Jurkat, Clone E6-1 (cell line): ENCODE measurements around the gene UBE2E2.

ENCODE experiments used
- DNase-seq: peaks from one replicate; pipeline ENCODE4 v3.0.0-alpha.2; 2011; ENCODE audit warnings: low read depth, low spot score
- H3K4me3 ChIP-seq: 2 replicates; pipeline ENCODE4 v1.5.1; 2011; ENCODE audit warnings: mild to moderate bottlenecking, low read length, control low read depth, moderate library complexity

The UBE2E2 gene

DNA sequence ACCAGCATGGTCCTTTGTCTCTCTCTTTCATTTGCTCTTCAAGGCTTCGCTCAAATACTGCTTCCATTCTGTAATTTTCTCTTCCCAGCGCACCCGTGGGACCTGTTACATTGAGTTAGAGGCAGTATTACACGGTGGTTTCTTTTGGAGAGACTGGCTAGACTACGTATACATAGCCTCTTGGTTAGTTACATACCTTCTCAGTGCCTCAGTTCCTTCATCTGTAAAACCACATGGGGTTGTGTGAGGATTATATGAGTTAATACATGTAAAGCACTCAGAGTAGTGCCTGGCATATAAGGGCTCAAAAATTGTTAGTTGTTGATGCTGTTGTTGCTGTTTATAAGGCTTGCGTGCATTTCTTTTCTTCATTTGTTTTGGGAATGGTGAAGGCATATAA lies 33.8 kb downstream of the UBE2E2 start:
- DNase-seq = no peak
- H3K4me3 ChIP-seq = no peak overlapping the region

DNA sequence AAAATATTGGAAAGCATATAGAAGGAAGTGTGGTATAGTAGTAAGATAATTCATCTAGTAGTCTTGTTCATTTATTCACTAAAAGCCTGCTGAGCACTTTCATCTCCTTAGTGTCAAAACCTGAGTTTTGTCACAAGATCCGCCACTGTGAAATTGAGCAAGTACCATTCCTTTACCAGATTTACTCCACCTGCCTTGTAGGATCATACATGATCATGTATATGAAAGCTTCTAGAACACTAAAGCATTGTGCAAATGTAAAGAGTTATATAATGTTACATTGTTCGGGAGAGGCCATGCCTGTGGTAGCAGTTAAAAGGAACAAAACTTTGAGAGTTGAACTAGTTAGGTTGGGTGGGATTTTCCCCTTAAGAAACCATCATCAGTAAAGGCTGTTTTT lies 35.0 kb downstream of the UBE2E2 start:
- DNase-seq = no peak
- no peak overlapping the region for H3K4me3 ChIP-seq

DNA sequence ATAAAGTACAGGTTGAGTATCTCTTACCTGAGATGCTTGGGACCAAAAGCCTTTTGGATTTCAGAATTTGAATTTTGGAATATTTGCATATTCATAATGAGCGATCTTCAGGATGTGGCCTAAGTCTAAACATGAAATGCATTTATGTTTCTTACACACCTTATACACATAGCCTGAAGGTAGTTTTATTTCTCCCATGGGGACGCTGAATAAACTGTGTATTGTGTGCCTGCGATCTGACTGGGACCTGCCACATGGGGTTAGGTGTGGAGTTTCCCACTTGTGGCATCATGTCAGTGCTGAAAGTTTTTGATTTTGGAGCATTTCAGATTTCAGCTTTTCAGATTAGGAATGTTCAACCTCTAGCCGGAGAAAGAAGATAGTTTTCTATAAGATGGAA lies 35.5 kb downstream of the UBE2E2 start:
- no peak for DNase-seq
- H3K4me3 ChIP-seq = no peak overlapping the region

DNA sequence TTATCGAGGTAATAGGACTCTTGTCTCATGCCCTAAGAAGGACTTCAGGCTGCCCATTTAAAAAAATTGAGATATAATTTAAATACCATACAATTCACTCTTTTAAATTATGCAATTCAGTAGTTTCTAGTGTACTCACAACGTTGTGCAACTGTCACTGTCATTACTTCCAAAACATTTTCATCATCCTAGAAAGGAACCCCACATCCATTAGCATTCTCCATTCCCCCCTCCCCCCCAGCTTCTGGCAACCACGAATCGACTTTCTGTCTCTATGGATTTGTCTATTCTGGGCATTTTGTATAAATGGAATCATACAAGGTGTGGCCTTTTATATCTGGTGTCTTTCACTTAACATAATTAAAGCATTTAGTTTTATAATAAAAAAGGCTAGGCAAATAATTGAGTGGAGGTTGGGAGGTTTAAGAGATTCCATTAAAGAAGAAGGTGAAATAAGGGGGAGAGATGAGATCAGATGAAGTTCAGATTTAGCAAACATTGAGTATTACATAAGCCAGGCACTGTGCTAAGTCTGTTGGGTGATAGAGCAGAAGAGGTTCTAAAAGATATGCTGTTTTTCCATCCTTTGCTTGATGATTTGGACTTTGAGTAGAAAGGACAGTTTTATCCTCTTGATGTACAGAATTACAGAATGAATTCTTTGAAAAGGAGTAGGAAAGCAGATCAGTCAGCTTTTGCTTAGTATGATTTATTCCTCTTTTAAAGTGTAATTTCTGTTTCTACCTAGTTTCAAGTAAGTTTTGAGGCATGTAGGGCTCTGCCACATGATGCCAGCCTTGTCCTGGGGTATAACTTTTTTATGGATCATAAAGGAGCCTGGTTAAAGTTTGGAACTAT lies 36.3 kb downstream of the UBE2E2 start:
- no peak overlapping the region for H3K4me3 ChIP-seq
- no peak for DNase-seq

DNA sequence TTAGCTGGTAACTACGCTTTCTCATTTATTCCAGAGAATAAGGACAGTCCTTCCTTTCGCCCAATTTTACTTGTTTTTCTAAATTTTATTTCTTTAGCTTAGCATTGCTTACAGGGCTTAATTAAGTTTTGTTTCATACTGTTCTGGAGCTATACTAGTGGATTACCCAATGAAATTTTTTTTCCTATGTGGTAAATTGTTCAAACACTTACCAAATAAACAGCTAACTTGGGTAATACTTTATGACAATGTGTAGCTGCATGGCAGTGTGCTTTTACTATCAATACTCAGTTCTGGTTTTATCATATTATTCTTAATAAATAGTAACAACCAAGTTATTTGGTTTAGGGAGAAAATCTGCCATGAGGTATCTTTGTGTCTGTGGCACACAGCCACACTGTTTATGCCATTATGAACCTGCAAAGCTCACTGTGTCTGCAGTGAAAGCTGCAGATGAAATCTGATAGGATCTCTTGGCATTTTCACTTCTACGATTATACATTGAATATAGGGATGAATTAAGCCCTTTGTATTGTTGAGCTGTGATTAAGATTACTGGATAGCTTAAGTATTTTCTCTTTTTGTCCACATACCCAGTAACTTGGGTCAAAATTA lies 37.2 kb downstream of the UBE2E2 start:
- H3K4me3 ChIP-seq = no peak overlapping the region
- no peak for DNase-seq

DNA sequence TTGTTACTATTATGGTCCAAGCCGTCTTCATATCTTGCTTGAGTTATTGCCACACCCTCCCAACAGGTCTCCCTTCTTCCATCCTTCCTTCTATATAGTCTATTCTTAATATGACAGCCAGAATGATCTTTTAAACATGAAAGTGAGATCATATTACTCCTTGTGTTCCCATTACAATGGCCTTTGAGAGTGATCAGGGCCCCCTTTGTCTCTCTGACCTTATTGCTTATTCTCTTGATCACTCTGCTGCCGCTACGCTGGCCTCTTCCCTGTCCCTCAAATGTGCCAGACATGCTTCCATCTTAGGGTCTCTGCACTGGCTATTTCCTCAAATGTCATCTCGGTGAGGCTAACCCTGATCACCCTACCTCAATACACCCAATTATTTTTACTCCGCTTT lies 38.1 kb downstream of the UBE2E2 start:
- no peak for DNase-seq
- H3K4me3 ChIP-seq = no peak overlapping the region

DNA sequence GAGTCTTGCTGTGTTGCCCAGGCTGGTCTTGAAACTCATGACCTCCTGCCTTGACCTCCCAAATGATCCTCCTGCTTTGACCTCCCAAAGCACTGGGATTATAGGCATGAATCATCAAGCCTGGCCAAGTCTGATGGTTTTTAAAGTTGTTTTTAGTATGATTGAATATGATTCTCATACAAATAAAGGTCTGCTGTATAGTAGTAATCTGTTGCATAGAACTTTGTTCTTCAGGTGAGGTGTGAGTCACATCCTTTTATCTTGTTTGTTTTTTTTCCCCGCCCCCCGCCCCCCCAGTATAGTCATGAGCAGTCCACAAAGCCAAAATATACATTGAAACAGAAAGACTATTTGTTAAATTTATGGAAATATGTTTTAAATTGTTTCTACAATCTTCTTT lies 39.0 kb downstream of the UBE2E2 start:
- no peak overlapping the region for H3K4me3 ChIP-seq
- no peak for DNase-seq

DNA sequence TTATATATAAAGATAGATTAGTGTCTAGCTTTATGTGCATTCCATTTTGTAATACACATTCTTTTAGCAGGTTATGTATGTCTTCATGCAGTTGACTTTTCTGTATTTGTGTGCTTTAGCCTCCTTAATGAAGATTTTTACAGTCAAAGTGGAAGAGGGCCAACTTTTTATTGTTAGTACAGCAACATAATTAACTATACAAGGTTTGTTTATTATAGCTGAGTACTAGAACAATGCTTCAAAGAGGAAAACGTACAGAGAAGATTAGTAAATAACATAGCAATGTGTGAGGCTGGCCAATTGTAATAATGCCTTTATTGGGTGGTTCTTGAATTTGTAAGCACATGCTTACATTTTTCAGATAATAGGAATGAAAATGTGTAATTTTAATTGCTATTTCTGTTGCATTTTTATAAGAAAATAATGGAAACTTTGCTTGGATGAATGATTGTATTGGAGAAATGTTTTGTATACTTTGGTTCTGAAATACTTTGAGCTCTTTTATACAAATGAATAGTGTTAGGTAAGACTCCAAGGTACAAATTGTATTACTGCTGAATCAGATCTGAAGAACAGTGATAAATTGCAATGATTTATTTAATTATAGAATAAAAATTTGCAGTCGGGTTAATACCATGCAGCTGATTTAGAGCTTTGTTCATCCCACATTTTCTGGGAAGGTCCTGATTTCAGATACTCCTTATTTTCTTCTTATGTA lies 41.4 kb downstream of the UBE2E2 start:
- no peak for DNase-seq
- H3K4me3 ChIP-seq = no peak overlapping the region

DNA sequence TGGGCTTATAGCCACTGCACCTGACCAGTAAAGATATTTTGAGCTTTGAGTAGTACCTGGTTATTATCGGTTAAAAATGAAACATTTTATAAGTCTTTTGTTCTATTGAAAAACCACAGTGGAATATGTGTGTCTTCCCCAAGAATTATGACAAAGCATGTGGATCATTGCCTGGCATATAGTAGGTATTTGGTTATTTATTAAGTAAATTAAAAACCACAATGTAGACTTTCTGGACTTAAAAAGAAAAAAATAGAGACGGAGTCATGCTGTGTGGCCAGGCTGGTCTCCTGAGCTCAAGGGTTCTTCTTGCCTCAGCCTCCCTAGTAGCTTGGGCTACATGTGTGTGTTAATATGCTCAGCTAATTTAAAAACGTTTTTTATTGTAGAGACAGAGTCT lies 43.5 kb downstream of the UBE2E2 start:
- H3K4me3 ChIP-seq = no peak overlapping the region
- no peak for DNase-seq

DNA sequence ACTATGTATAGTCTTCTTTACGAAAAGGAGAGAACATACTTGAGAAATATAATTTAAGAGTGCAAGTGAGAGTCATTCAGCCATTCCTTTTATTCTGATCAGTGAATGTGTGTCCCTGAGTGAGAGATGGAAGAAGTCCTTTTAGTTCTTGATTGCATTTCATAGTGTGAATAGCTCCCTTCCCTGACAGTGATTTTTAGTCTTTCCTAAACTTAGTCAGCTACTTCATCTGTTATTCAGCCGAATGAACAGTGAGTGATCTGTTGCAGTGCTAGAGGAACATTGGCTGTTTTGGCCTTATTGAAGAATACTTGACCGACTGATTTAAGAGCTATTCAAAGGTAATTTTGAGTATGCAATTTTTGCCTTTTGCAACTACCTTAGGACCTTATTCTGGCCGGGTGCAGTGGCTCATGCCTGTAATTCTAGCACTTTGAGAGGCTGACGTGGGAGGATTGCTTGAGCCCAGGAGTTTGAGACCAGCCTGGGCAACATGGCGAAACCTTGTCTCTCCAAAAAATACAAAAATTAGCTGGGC lies 45.5 kb downstream of the UBE2E2 start:
- H3K4me3 ChIP-seq = no peak overlapping the region
- DNase-seq = no peak

DNA sequence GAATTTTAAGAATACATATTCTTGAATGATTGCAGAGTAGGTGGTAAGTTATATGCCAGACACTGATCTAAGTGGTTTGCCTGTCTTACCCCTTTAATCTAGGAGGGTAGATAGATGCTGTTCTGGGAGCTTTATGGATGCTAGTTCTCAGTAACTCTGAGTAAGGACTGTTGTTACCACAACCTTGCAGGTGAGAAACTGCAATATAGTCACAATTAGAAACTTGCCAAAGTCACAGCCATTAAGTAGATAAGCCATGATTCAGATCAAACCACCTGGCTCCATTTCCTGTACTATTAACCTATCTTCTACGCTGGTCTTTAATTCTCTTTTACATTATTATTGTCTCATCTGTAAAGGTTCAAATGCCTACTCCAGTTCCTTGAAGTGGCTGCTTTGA lies 46.8 kb downstream of the UBE2E2 start:
- H3K4me3 ChIP-seq = no peak overlapping the region
- peak; percentile 91 for DNase-seq

DNA sequence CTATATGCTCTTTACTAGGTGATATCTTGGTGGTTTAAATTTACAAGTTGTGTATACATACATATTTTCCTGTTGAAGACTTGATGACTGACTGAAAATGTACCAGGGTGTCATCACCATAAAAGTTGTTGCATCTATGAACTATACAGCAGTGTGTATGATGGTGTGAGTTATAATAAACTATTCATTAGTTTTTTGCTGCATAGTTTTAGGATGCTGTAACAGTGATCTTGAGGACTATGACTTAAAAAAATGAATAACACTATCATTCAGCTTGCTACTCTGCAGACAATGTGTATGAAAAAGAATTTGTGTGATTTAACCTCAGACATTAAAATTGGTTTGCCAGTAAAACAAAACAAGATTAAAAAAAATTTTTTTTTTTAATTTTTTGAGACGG lies 49.0 kb downstream of the UBE2E2 start:
- no peak for DNase-seq
- no peak overlapping the region for H3K4me3 ChIP-seq

DNA sequence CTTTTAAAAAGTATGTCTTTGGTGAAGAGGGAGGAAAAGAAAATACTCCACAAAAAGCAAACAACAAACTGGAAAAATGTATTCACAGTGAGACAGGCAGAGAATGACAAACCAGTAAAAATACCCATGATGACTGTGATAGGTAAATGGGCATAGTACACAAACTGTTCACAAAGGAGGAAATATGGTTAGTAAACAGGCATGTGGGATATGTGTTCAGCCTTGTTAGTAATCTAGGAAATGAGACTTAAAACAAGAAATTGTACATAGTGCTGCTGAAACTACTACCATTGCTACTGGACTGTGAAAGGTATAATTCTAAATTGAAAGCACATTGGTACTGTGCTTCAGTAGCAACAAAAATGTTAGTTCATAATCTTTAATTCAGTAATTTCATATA lies 50.1 kb downstream of the UBE2E2 start:
- H3K4me3 ChIP-seq = no peak overlapping the region
- no peak for DNase-seq

DNA sequence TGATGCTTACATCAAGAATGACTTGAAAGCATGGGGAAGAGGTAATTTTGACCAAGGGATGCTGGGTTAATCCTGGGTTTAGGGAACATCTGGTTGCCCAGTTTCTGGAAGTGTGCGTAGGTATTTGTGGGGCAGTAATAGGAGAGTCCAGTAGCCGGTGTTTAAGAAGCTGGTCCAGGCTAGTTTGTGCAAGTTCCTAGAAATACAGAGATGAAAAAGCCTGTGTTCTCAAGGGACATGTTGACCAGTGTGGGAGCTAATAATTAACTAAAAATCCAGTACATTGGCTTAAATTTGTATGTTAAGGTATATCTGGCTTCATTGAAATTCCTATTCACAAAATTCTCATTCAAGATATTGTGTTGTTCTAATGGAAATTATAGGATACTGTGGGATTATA lies 51.2 kb downstream of the UBE2E2 start:
- H3K4me3 ChIP-seq = no peak overlapping the region
- DNase-seq = no peak

DNA sequence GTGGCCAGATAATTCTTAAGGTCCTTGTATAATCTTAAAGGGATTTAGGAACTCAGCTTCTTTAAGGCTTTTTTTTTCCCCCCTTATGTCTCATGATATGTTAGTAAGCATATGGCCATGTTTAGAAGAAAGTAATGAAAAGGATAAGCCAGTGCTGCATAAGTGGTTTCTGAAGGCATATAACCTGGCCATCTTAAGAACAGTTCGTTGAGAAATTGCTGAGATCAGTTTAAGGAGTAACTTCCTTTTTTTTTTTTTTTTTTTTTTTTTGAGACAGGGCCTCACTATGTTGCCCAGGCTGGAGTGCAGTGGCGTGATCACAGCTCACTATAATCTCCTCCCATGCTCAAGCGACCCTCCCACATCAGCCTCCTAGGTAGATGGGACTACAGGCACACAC lies 51.7 kb downstream of the UBE2E2 start:
- DNase-seq = no peak
- no peak overlapping the region for H3K4me3 ChIP-seq

DNA sequence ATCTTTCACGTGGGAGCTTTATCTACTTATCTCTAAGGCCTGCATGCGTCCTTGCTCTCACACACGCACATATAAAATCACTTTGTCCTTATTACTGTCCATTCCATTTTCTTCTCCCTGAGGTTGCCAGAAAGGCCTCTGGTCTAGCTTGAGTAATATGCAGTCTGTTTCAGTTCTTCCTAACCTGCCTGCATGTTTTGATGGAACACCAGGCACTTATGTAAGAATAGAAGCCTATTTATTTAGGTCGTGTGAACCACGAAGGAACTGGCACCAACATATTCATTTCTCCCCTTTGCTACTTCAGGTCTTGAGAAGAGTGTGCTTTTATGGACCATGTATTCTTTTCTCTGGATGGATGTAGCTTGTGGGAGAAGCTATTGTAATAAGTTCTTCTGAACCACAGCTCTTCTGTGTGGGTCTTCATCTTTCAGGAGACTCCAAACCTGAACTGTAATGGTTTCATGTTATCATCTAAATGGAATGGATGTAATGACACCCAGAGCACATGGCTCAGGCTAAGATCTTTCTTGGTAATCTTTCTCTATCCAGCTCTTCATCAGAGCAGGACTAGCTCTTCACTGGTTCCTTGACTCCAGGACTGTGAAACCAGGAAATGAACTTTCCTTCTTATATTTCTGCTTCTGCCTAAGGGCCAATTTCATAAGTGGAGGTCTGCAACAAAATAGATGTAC lies 53.8 kb downstream of the UBE2E2 start:
- no peak for DNase-seq
- H3K4me3 ChIP-seq = no peak overlapping the region

DNA sequence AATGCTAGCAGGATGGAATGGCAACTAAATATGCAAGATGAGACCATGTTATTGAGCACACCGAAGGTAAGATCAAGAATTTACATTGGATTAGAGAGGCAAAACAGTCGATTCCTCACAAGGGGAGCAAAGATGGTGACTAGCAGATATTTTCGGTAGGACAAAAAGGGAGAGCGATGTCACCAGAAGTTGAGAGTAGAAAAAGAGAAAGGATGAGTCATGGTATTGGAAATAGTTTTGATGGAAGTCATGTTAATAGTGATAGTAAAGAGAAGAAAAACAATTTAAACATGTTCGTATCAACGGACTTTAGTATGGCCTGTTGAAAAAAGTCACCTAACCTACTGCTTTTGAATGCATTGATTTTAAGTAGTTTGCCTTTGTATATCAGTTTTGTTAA lies 55.0 kb downstream of the UBE2E2 start:
- DNase-seq = no peak
- no peak overlapping the region for H3K4me3 ChIP-seq

DNA sequence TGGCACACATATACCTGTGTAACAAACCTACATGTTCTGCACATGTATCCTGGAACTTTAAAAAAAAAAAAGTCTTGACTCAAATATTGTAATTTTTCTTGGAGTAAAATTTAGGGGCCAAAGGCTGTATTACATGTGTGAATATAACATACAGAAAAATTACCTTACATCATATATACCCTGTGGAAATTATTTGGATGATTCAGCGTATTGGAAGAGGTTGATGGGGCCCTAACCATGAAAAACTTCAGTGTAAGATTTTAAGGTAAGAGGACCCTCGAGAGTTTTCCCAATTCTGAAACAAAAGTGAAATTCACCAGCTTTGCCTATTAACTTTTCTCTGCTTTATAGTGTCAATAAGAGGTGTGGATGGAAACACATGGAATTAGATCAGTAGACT lies 56.4 kb downstream of the UBE2E2 start:
- no peak overlapping the region for H3K4me3 ChIP-seq
- no peak for DNase-seq

DNA sequence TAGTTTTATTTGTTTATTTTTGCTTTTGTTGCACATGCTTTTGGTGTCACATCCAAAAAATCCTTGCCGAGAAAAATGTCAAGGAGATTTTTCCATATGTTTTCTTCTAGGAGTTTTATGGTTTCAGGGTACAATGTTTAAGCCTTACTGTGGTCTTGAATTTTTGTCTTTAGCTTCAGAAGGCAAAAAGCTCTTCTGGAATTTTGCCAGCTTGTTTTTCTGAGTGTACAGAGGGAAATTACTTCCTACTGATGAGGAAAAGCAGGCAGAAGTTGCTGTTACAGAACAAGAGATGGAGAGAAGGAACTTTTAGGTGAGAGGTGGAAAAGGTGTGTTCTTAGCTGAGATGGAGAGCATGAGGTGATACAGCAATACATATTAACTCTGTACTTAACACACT lies 59.6 kb downstream of the UBE2E2 start:
- DNase-seq = no peak
- no peak overlapping the region for H3K4me3 ChIP-seq

DNA sequence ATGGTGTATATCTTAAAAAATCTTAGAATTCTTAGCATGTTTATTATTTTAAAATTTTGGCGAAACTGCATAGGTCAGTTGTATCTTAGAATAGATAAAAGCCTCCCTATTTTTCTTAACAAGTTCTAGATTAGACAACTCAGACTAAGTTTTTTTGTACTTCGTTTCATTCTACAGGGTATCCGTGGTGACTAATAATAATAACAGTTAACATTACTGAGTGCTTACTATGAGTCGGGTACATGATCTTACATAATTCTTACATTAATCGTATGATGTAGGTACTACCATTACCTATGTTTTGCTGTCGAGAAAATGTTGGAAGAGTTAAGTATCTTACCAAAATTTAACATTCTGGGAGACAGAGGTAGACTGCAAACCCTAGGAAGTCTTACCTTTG lies 60.7 kb downstream of the UBE2E2 start:
- no peak for DNase-seq

More for the DNA sequence above, 60.7 kb downstream of the UBE2E2 start:
- H3K4me3 ChIP-seq = no peak overlapping the region
